Bronchial epithelial cell (primary cell): Measurements from ENCODE around the gene PIAS4. TPM values are rescaled to one million over a fixed set of nuclear protein-coding genes. Genes with fewer than 3 reads are reported as not detected.

Experiments
- DNase-seq: peaks from one replicate; pipeline ENCODE4 v3.0.0-alpha.2; 2010; ENCODE audit warnings: low read depth
- FAIRE-seq: peaks from 2 replicates; lab custom pipeline; 2011; peaks lifted over from hg19 to GRCh38; lab: Jason Lieb, UNC
- H3K27me3 ChIP-seq: 2 replicates; pipeline ENCODE4 v1.5.1; 2011; ENCODE audit warnings: low read length; ENCODE audit not compliant: control insufficient read depth, insufficient read depth
- H3K36me3 ChIP-seq: 2 replicates; pipeline ENCODE4 v1.5.1; 2011; ENCODE audit warnings: low read length; ENCODE audit not compliant: control insufficient read depth, insufficient read depth
- H3K4me3 ChIP-seq: 2 replicates; pipeline ENCODE4 v1.5.1; 2011; ENCODE audit warnings: mild to moderate bottlenecking, low read depth, low read length, control low read depth
- CTCF ChIP-seq: IDR thresholded peaks from 2 replicates; pipeline ENCODE4 v1.5.1; 2011; ENCODE audit warnings: mild to moderate bottlenecking, moderate library complexity, low read length, control low read depth, inconsistent platforms; ENCODE audit not compliant: insufficient read depth, severe bottlenecking
- total RNA-seq: library from RNA; depleted of rRNA; stranded (reverse); fragments of >200 nt; gene quantifications from 2 replicates; pipeline ENCODE4 v1.2.1, GENCODE V29; 2014

PIAS4 gene
- total RNA-seq, 1 donor from 2014 or later: 10.0 TPM

GRCh38 chr19:4018140-4018613 lies 10.6 kb downstream of the PIAS4 start:
- Histone ChIP-seq H3K4me3 (no peak overlapping the region), H3K36me3 (peaks cover 17% of the 10 kb centered on the region), H3K27me3 (no peaks in the 10 kb centered on the region)
- no peak for TF ChIP-seq CTCF
- FAIRE-seq (no peak), DNase-seq (no peak)

GRCh38 chr19:4018775-4019504 lies 11.4 kb downstream of the PIAS4 start:
- DNase-seq (no peak), FAIRE-seq (no peak)
- H3K36me3 ChIP-seq: peaks cover 16% of the 10 kb centered on the region
- no peak for TF ChIP-seq CTCF
- no peak overlapping the region for H3K4me3 ChIP-seq
- no peaks in the 10 kb centered on the region for H3K27me3 ChIP-seq

GRCh38 chr19:4019578-4019977 lies 12.0 kb downstream of the PIAS4 start:
- DNase-seq (no peak), FAIRE-seq (no peak)
- H3K4me3 ChIP-seq: no peak overlapping the region
- H3K27me3 ChIP-seq: no peaks in the 10 kb centered on the region
- H3K36me3 ChIP-seq: peaks cover 13% of the 10 kb centered on the region
- no peak for TF ChIP-seq CTCF

GRCh38 chr19:4023600-4024398 lies 16.3 kb downstream of the PIAS4 start:
- H3K36me3 ChIP-seq: peaks cover 14% of the 10 kb centered on the region
- TF ChIP-seq CTCF: no peak
- no peak overlapping the region for H3K4me3 ChIP-seq
- H3K27me3 ChIP-seq: no peaks in the 10 kb centered on the region
- FAIRE-seq (no peak), DNase-seq (no peak)

- H3K4me3 ChIP-seq: no peak overlapping the region
- FAIRE-seq (no peak), DNase-seq (no peak)
- no peaks in the 10 kb centered on the region for H3K27me3 ChIP-seq
- H3K36me3 ChIP-seq: peaks cover 20% of the 10 kb centered on the region
- TF ChIP-seq CTCF: no peak
Observed at GRCh38 chr19:4025317-4025716, 17.8 kb downstream of the PIAS4 start.
